A673 (cell line): ENCODE measurements around the gene MED22.

Experiments
- CTCF ChIP-seq: fragments of 300-800, 200-600 bp; sonication (generic); conservative IDR thresholded peaks from 2 replicates; pipeline ENCODE4 v1.5.1; 2017; ENCODE audit warnings: low read depth, mild to moderate bottlenecking, antibody characterized with exemption, low read length, moderate library complexity, mixed read lengths
- EZH2 ChIP-seq: fragments of 200-600 bp; sonication (generic); IDR thresholded peaks from 2 replicates; pipeline ENCODE4 v1.6.1; 2017; ENCODE audit warnings: borderline replicate concordance, low read depth, mild to moderate bottlenecking, mixed read lengths, antibody characterized with exemption, low read length; ENCODE audit not compliant: poor library complexity, severe bottlenecking

- TF ChIP-seq CTCF (no peak), EZH2 (no peak)
Observed at GRCh38 chr9:133377721-133378216, 29.8 kb upstream of the MED22 start.
